Measurements from ENCODE around the gene KREMEN2. TPM values are rescaled to one million over a fixed set of nuclear protein-coding genes. Genes with fewer than 3 reads are reported as not detected.

Gene KREMEN2
- total and polyA plus RNA-seq, 2 donors (not counting 3 experiments of a cell fraction or from before 2014, with no cell fraction given) = not detected

DNA sequence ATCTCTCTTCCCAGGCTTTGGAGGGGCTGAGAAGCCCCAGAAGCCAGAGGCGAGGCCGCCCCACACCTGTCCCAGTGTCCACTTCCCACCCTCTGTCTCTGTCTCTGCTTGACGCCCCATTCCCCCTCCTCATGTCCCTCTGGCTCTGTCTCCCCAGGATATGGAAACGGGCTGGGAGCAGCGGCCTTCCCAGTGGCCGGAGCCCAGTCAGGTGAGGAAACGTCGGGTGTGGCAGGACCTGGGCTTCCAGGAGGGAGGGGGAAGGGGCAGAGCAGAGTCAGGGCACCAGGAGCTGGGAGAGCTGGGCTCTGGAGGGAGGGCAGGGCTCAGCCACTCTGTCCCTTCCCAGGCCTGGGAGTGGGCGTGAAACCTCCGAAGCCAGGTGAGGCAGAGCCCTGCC is 26.8 kb downstream of the KREMEN2 start:
- H3K27ac ChIP-seq (ENCODE audit: insufficient read depth, low read depth, low read length) = no peak overlapping the region
- no peak overlapping the region for H3K9ac ChIP-seq (replicated peaks; ENCODE audit: extremely low read depth, insufficient read depth, low read length)

DNA sequence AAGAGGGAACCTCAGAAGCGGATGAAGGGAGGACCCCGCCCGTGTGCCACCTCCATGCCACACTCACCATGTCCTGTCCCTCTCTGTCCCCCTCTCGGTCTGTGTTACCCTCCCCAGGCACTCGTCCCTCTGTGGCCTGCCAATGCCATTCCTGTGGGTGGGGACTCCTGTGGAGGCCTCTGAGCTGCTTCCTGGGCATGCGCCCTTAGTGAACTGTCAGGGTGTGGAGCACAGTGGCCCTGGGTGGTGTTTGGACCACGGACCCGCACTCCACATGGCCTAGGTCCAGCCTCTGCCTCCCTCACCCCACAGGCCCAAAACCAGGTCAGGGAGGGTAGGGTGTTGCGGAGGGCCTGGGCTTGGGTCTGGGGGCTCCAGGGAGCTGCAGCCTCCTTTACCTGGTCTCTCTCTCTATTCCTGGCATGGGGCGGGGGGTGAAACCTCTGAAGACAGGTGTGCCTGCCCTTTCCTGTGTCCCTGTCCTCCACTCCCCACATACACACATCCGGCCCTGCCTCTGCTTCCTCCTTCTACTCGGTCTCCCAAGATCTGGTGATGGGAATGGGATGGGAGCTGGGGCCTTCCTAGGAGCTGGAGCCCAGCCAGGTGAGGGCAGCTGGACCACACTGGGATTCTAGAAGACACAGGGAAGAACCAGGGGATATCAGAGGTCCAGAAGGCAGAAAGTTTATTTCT is 27.6 kb downstream of the KREMEN2 start:
- Histone ChIP-seq H3K79me2 (ENCODE audit: control insufficient read depth, insufficient read depth, low read length) (no peaks in the 10 kb centered on the region), H3K9ac (replicated peaks; ENCODE audit: extremely low read depth, insufficient read depth, low read length) (no peak overlapping the region), H3K4me2 (ENCODE audit: insufficient read depth, low read length) (no peak overlapping the region), H3K36me3 (ENCODE audit: control insufficient read depth in 2 of 2, extremely low read depth in 1 of 2, insufficient read depth in 2 of 2, low read length in 2 of 2) (no peaks in the 10 kb centered on the region), H3K9me3 (replicated peaks; ENCODE audit: control insufficient read depth, insufficient read depth, low read length) (no peaks in the 10 kb centered on the region), H3K27me3 (ENCODE audit: control insufficient read depth in 2 of 2, insufficient read depth in 2 of 2, low read length in 2 of 2) (peaks cover 0 to 5% of the 10 kb centered on the region in 2 experiments), H3K4me3 (replicated peaks in 1 of 3; ENCODE audit: insufficient read depth in 1 of 3, low read depth in 1 of 3, low read length in 3 of 3) (no peak overlapping the region), H3K4me1 (ENCODE audit: control insufficient read depth, extremely low read depth, insufficient read depth, low read length) (no peaks in the 10 kb centered on the region), H3K9me1 (replicated peaks; ENCODE audit: control insufficient read depth, extremely low read depth, insufficient read depth, low read length) (no peaks in the 10 kb centered on the region), H2AFZ (ENCODE audit: low read depth, low read length) (no peak overlapping the region), H4K20me1 (replicated peaks; ENCODE audit: control insufficient read depth, extremely low read depth, insufficient read depth, low read length) (no peaks in the 10 kb centered on the region), H3K27ac (ENCODE audit: insufficient read depth, low read depth, low read length) (no peak overlapping the region)
- DNase-seq (ENCODE audit: low read depth, low spot score) (no peak), FAIRE-seq (no peak)
- ChIA-PET CTCF (interaction anchor here (0.9 to 1.0 kb wide), 3 partner anchors 9 to 40 kb away, joined by 3 to 4 read pairs (median 3); no protein-coding TSS in a partner anchor), POLR2A (no interaction called here)
- BruUV-seq (replicated peaks) = no TSS peak
- intact Hi-C loops (cut with micrococcal nuclease) (no loop called here), dilution Hi-C loops (cut with MboI; ENCODE audit: extremely low pct_ligation_motif_present, low sequenced_read_pairs) (no loop called here)
- TF ChIP-seq, protein P1, sequence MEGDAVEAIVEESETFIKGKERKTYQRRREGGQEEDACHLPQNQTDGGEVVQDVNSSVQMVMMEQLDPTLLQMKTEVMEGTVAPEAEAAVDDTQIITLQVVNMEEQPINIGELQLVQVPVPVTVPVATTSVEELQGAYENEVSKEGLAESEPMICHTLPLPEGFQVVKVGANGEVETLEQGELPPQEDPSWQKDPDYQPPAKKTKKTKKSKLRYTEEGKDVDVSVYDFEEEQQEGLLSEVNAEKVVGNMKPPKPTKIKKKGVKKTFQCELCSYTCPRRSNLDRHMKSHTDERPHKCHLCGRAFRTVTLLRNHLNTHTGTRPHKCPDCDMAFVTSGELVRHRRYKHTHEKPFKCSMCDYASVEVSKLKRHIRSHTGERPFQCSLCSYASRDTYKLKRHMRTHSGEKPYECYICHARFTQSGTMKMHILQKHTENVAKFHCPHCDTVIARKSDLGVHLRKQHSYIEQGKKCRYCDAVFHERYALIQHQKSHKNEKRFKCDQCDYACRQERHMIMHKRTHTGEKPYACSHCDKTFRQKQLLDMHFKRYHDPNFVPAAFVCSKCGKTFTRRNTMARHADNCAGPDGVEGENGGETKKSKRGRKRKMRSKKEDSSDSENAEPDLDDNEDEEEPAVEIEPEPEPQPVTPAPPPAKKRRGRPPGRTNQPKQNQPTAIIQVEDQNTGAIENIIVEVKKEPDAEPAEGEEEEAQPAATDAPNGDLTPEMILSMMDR (IDR thresholded peaks at IDR 0.05; ENCODE audit: extremely low read depth in 1 of 2, insufficient read depth in 1 of 2, low read depth in 1 of 2, low read length in 2 of 2) = no peak
- TF ChIP-seq GATA2 (IDR thresholded peaks at IDR 0.05; ENCODE audit: insufficient read depth, insufficient read length, low read depth, low read length) (no peak), EZH2 (IDR thresholded peaks at IDR 0.05; ENCODE audit: borderline replicate concordance, low read depth, low read length, severe bottlenecking) (no peak), FOS (IDR thresholded peaks at IDR 0.05; ENCODE audit: borderline replicate concordance, insufficient read depth, low read length) (no peak), POLR2AphosphoS5 (IDR thresholded peaks at IDR 0.05; ENCODE audit: insufficient read depth, low read depth, low read length) (no peak), JUN (IDR thresholded peaks at IDR 0.05; ENCODE audit: borderline replicate concordance, insufficient read depth, insufficient read length, low read depth) (no peak), MYC (IDR thresholded peaks at IDR 0.05; ENCODE audit: low read depth, low read length) (no peak), POLR2A (IDR thresholded peaks at IDR 0.05; ENCODE audit: low read depth, low read length) (no peak)
- TF ChIP-seq, protein P2, sequence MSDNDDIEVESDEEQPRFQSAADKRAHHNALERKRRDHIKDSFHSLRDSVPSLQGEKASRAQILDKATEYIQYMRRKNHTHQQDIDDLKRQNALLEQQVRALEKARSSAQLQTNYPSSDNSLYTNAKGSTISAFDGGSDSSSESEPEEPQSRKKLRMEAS (IDR thresholded peaks at IDR 0.05; ENCODE audit: insufficient read depth, insufficient read length) = no peak

More for the DNA sequence above, 26.8 kb downstream of the KREMEN2 start:
- H3K4me3 ChIP-seq (replicated peaks in 1 of 3; ENCODE audit: insufficient read depth in 1 of 3, low read depth in 1 of 3, low read length in 3 of 3) = no peak overlapping the region
- no peaks in the 10 kb centered on the region for H4K20me1 ChIP-seq (replicated peaks; ENCODE audit: control insufficient read depth, extremely low read depth, insufficient read depth, low read length)
- no peaks in the 10 kb centered on the region for H3K9me1 ChIP-seq (replicated peaks; ENCODE audit: control insufficient read depth, extremely low read depth, insufficient read depth, low read length)
- ChIA-PET CTCF (no interaction called here), POLR2A (no interaction called here)
- H3K4me2 ChIP-seq (ENCODE audit: insufficient read depth, low read length) = no peak overlapping the region
- no peak for TF ChIP-seq POLR2A (IDR thresholded peaks at IDR 0.05; ENCODE audit: low read depth, low read length)
- no peak for TF ChIP-seq POLR2AphosphoS5 (IDR thresholded peaks at IDR 0.05; ENCODE audit: insufficient read depth, low read depth, low read length)
- TF ChIP-seq JUN (IDR thresholded peaks at IDR 0.05; ENCODE audit: borderline replicate concordance, insufficient read depth, insufficient read length, low read depth) = no peak
- dilution Hi-C loops (cut with MboI; ENCODE audit: extremely low pct_ligation_motif_present, low sequenced_read_pairs) (no loop called here), intact Hi-C loops (cut with micrococcal nuclease) (no loop called here)
- no peaks in the 10 kb centered on the region for H3K79me2 ChIP-seq (ENCODE audit: control insufficient read depth, insufficient read depth, low read length)
- DNase-seq (ENCODE audit: low read depth, low spot score) (no peak), FAIRE-seq (no peak)
- H3K27me3 ChIP-seq (ENCODE audit: control insufficient read depth in 2 of 2, insufficient read depth in 2 of 2, low read length in 2 of 2) = peaks cover 0 to 5% of the 10 kb centered on the region in 2 experiments
- H3K9me3 ChIP-seq (replicated peaks; ENCODE audit: control insufficient read depth, insufficient read depth, low read length) = no peaks in the 10 kb centered on the region
- no peaks in the 10 kb centered on the region for H3K36me3 ChIP-seq (ENCODE audit: control insufficient read depth in 2 of 2, extremely low read depth in 1 of 2, insufficient read depth in 2 of 2, low read length in 2 of 2)
- no peaks in the 10 kb centered on the region for H3K4me1 ChIP-seq (ENCODE audit: control insufficient read depth, extremely low read depth, insufficient read depth, low read length)
- BruUV-seq (replicated peaks) = no TSS peak
- H2AFZ ChIP-seq (ENCODE audit: low read depth, low read length) = no peak overlapping the region

All from endothelial cell of umbilical vein (primary cell).